CD4-positive, alpha-beta T cell treated with Interleukin-15 for 4 hours (primary cell): ENCODE results near the gene HTR2B.
"Not testable (repeated sequence)": the region's sequence is repeated elsewhere in the genome, so short reads cannot be mapped to it uniquely, and the experiment has no call there.

Source experiments
- DNase-seq: peaks from one replicate; pipeline ENCODE4 v3.0.0-alpha.2; 2020; ENCODE audit warnings: low spot score

Gene HTR2B

GRCh38 chr2:231093933-231094332 lies 30.9 kb downstream of the HTR2B start:
- no peak for DNase-seq

- no peak for DNase-seq
These were observed 36.1 kb downstream of the HTR2B start for GRCh38 chr2:231088754-231089153.

GRCh38 chr2:231084565-231084964 lies 40.3 kb downstream of the HTR2B start:
- no peak for DNase-seq

- DNase-seq: no peak
These were observed 55.3 kb downstream of the HTR2B start for GRCh38 chr2:231069379-231070054.

GRCh38 chr2:231068525-231069222 lies 56.2 kb downstream of the HTR2B start:
- peak; percentile 10 for DNase-seq

- not testable (repeated sequence) for DNase-seq
These were observed 57.3 kb downstream of the HTR2B start for GRCh38 chr2:231067531-231067930.

- DNase-seq: no peak
These were observed 58.9 kb downstream of the HTR2B start for GRCh38 chr2:231065966-231066365.

GRCh38 chr2:231063347-231063746 lies 61.5 kb downstream of the HTR2B start:
- no peak for DNase-seq

GRCh38 chr2:231062776-231063175 lies 62.1 kb downstream of the HTR2B start:
- no peak for DNase-seq

GRCh38 chr2:231059756-231060155 lies 65.1 kb downstream of the HTR2B start:
- no peak for DNase-seq

GRCh38 chr2:231058761-231059550 lies 65.9 kb downstream of the HTR2B start:
- DNase-seq: no peak
